Liver (tissue), 9 donors: Measurements from ENCODE around the gene INTS15. TPM values are rescaled to one million over a fixed set of nuclear protein-coding genes. Genes with fewer than 3 reads are reported as not detected.

Experiments used
- DNase-seq: peaks from one replicate; pipeline ENCODE4 v3.0.0-alpha.2; 2017; ENCODE audit warnings: low spot score
- H3K27ac ChIP-seq, 2 donors: one replicate each; pipeline ENCODE4 v1.7.0; 2013; ENCODE audit warnings: inconsistent platforms in 2 of 2, low read length in 2 of 2, control low read depth in 1 of 2, low read depth in 1 of 2, mild to moderate bottlenecking in 1 of 2
- H3K27me3 ChIP-seq, 4 donors: one replicate each; pipeline versions ENCODE4 v1.6.1 to v1.7.0; 2013; ENCODE audit warnings: low read length in 3 of 4, inconsistent platforms in 1 of 4, mild to moderate bottlenecking in 1 of 4, moderate library complexity in 1 of 4; ENCODE audit not compliant: control insufficient read depth in 4 of 4, insufficient read depth in 4 of 4
- H3K36me3 ChIP-seq, 4 donors: one replicate each; pipeline versions ENCODE4 v1.6.1 to v1.7.0; 2013; ENCODE audit warnings: low read length in 3 of 4, mild to moderate bottlenecking in 3 of 4, low read depth in 1 of 4, moderate library complexity in 1 of 4; ENCODE audit not compliant: control insufficient read depth in 4 of 4, insufficient read depth in 3 of 4
- H3K4me1 ChIP-seq, 4 donors: one replicate each; pipeline versions ENCODE4 v1.6.1 to v1.7.0; 2013; ENCODE audit warnings: low read length in 3 of 4, mild to moderate bottlenecking in 3 of 4, moderate library complexity in 1 of 4; ENCODE audit not compliant: control insufficient read depth in 4 of 4, insufficient read depth in 4 of 4
- H3K4me3 ChIP-seq, 3 donors: one replicate each; pipeline versions ENCODE4 v1.6.1 to v1.7.0; 2013; ENCODE audit warnings: low read length in 3 of 3, control low read depth in 1 of 3, low read depth in 1 of 3, mild to moderate bottlenecking in 1 of 3
- H3K9ac ChIP-seq, 2 donors: one replicate each; pipeline ENCODE4 v1.7.0; 2013; ENCODE audit warnings: low read length in 2 of 2, mild to moderate bottlenecking in 2 of 2, moderate library complexity in 2 of 2, control low read depth in 1 of 2, low read depth in 1 of 2
- H3K9me3 ChIP-seq, 4 donors: one replicate each; pipeline versions ENCODE4 v1.6.1 to v1.7.0; 2013; ENCODE audit warnings: low read length in 3 of 4; ENCODE audit not compliant: control insufficient read depth in 4 of 4
- CTCF ChIP-seq: fragments of 150-350 bp; IDR thresholded peaks from 2 replicates; pipeline ENCODE4 v1.5.1; 2017; ENCODE audit warnings: improper control_type of control experiment, low read depth, low read length; ENCODE audit not compliant: missing input control
- EGR1 ChIP-seq, 2 donors: IDR thresholded peaks; 2 replicates each; pipeline ENCODE4 v1.6.1; 2016 to 2018; ENCODE audit warnings: antibody characterized with exemption in 2 of 2, low read depth in 2 of 2
- FOXA2 ChIP-seq: IDR thresholded peaks from 2 replicates; pipeline ENCODE4 v1.6.1; 2016; ENCODE audit warnings: antibody characterized with exemption
- GABPA ChIP-seq, 2 donors: IDR thresholded peaks in 1 of 2; conservative IDR thresholded peaks in 1 of 2; 2 replicates each; pipeline ENCODE4 v1.6.1; 2016; ENCODE audit warnings: antibody characterized with exemption in 2 of 2, mild to moderate bottlenecking in 1 of 2, moderate library complexity in 1 of 2
- HNF4A ChIP-seq, 2 donors: conservative IDR thresholded peaks; 2 replicates each; pipeline ENCODE4 v1.6.1; 2016; ENCODE audit warnings: antibody characterized with exemption in 2 of 2, mild to moderate bottlenecking in 2 of 2
- HNF4G ChIP-seq: IDR thresholded peaks from 2 replicates; pipeline ENCODE4 v1.6.1; 2016; ENCODE audit warnings: antibody characterized with exemption
- JUND ChIP-seq, 2 donors: IDR thresholded peaks; 2 replicates each; pipeline ENCODE4 v1.6.1; 2016; ENCODE audit warnings: antibody characterized with exemption in 2 of 2
- MAX ChIP-seq: IDR thresholded peaks from 2 replicates; pipeline ENCODE4 v1.6.1; 2016; ENCODE audit warnings: antibody characterized with exemption
- RAD21 ChIP-seq, 2 donors: IDR thresholded peaks; 2 replicates each; pipeline ENCODE4 v1.6.1; 2016; ENCODE audit warnings: antibody characterized with exemption in 2 of 2, mild to moderate bottlenecking in 2 of 2
- REST ChIP-seq: IDR thresholded peaks from 2 replicates; pipeline ENCODE4 v1.6.1; 2016; ENCODE audit warnings: antibody characterized with exemption, mild to moderate bottlenecking
- RXRA ChIP-seq, 2 donors: IDR thresholded peaks; 2 replicates each; pipeline ENCODE4 v1.6.1; 2017 to 2018; ENCODE audit warnings: antibody characterized with exemption in 2 of 2, mild to moderate bottlenecking in 1 of 2
- SP1 ChIP-seq: IDR thresholded peaks from 2 replicates; pipeline ENCODE4 v1.6.1; 2018; ENCODE audit warnings: antibody characterized with exemption, mild to moderate bottlenecking
- TAF1 ChIP-seq: conservative IDR thresholded peaks from 2 replicates; pipeline ENCODE4 v1.6.1; 2016; ENCODE audit warnings: antibody characterized with exemption, mild to moderate bottlenecking
- YY1 ChIP-seq: IDR thresholded peaks from 2 replicates; pipeline ENCODE4 v1.6.1; 2016; ENCODE audit warnings: antibody characterized with exemption, mild to moderate bottlenecking
- WGBS: extraction: QIAGEN DNeasy Blood & Tissue Kit; methylation state at CpG from one replicate; pipeline ENCODE4 v1.1.7; 2013; 5-methylcytosine and 5-hydroxymethylcytosine counted together
- polyA plus RNA-seq, 2 donors: library from polyadenylated mRNA; stranded (reverse) in 1 of 2; unstranded in 1 of 2; fragments of 200-250 nt in 1 of 2; fragments of >200 nt in 1 of 2; fragmentation: Nextera tagmentation in 1 of 2; extraction: Ambion mirVana in 1 of 2; gene quantifications; one replicate each; pipeline versions ENCODE4 v1.2.1 to v1.2.3, GENCODE V29; 2013 to 2015
- total RNA-seq, 2 donors: library from RNA; depleted of rRNA; stranded (reverse); fragments of >200 nt; gene quantifications; one replicate each; pipeline ENCODE4 v1.2.3, GENCODE V29; 2014
- TF ChIP-seq, protein P1 (sequence below): IDR thresholded peaks from 2 replicates; pipeline ENCODE4 v1.6.1; 2016; ENCODE audit warnings: antibody characterized with exemption
- donor health status: healthy.
- donor health status: healthy.
- donor health status: healthy.
- donor health status: healthy.
- donor health status: healthy.

INTS15 gene
- total and polyA plus RNA-seq, 4 donors: 5.2 to 10.4 (median 8.2) TPM

GRCh38 chr7:6551016-6551511 is 38.8 kb upstream of the INTS15 start, which contains the start of gene GRID2IP (continued):
- TF ChIP-seq REST (no peak), RAD21 (IDR thresholded peaks at IDR 0.05) (no peak), JUND (IDR thresholded peaks at IDR 0.05) (no peak), MAX (no peak)
- TF ChIP-seq, protein P1, sequence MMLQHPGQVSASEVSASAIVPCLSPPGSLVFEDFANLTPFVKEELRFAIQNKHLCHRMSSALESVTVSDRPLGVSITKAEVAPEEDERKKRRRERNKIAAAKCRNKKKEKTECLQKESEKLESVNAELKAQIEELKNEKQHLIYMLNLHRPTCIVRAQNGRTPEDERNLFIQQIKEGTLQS: no peak

- Histone ChIP-seq H3K9me3 (no peaks in the 10 kb centered on the region), H3K27me3 (no peaks in the 10 kb centered on the region), H3K4me1 (peaks cover 0 to 2% (median 0%) of the 10 kb centered on the region in 4 donors), H3K4me3 (no peak overlapping the region), H3K36me3 (no peaks in the 10 kb centered on the region), H3K9ac (no peak overlapping the region), H3K27ac (no peak overlapping the region)
- TF ChIP-seq CTCF (peak; percentile 11), HNF4G (no peak)
- DNase-seq: no peak
- WGBS: 70% methylated on average over 7 of the region's 7 CpGs
These were observed 36.3 kb upstream of the INTS15 start for GRCh38 chr7:6553448-6554044.

DNA sequence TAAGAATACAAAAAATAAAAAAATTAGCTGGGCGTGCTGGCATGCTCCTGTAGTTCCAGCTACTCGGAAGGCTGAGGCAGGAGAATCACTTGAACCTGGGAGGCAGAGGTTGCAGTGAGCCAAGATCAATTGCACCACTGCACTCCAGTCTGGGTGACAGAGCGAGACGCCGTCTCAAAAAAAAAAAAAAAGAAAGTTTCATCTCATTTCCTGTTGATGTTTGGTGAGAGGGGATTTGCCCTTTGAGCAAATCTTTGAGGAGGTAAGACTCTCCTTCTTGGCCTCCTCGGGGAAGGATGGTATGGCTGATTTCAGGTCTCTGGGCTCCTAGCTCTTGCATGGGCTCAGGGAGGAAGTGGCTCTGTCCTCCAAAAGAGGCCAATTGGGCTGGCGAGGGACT is 35.0 kb upstream of the INTS15 start:
- Histone ChIP-seq H3K27me3 (no peaks in the 10 kb centered on the region), H3K9ac (no peak overlapping the region), H3K4me1 (peaks cover 0 to 2% (median 0%) of the 10 kb centered on the region in 4 donors), H3K9me3 (no peaks in the 10 kb centered on the region), H3K36me3 (no peaks in the 10 kb centered on the region), H3K4me3 (no peak overlapping the region), H3K27ac (no peak overlapping the region)
- no peak for DNase-seq
- no peak for TF ChIP-seq RXRA (IDR thresholded peaks at IDR 0.05)
- TF ChIP-seq, protein P1: no peak
- no peak for TF ChIP-seq RAD21 (IDR thresholded peaks at IDR 0.05)
- no peak for TF ChIP-seq CTCF
- no peak for TF ChIP-seq YY1
- no peak for TF ChIP-seq TAF1
- TF ChIP-seq REST: no peak
- TF ChIP-seq SP1: no peak
- TF ChIP-seq HNF4A (conservative IDR thresholded peaks at IDR 0.05): no peak
- TF ChIP-seq GABPA (IDR thresholded peaks at IDR 0.05 in 1 of 2, conservative IDR thresholded peaks at IDR 0.05 in 1 of 2): no peak
- no peak for TF ChIP-seq EGR1 (IDR thresholded peaks at IDR 0.05; ENCODE audit: low read depth in 2 of 2)
- no peak for TF ChIP-seq FOXA2
- WGBS: 82% methylated on average over 7 of the region's 7 CpGs
